Astrocyte (in vitro differentiated cells and primary cell): ENCODE data around the gene ENTPD5.

Source experiments
- EZH2 ChIP-seq: IDR thresholded peaks from 2 replicates; pipeline ENCODE4 v1.6.1; 2012; ENCODE audit warnings: mild to moderate bottlenecking, low read length, inconsistent platforms; ENCODE audit not compliant: insufficient read depth
- TF ChIP-seq, protein P1 (sequence below): IDR thresholded peaks from 2 replicates; pipeline ENCODE4 v1.5.1; 2011; ENCODE audit warnings: low read depth, mild to moderate bottlenecking, inconsistent platforms, low read length, moderate library complexity; ENCODE audit not compliant: insufficient read depth

DNA sequence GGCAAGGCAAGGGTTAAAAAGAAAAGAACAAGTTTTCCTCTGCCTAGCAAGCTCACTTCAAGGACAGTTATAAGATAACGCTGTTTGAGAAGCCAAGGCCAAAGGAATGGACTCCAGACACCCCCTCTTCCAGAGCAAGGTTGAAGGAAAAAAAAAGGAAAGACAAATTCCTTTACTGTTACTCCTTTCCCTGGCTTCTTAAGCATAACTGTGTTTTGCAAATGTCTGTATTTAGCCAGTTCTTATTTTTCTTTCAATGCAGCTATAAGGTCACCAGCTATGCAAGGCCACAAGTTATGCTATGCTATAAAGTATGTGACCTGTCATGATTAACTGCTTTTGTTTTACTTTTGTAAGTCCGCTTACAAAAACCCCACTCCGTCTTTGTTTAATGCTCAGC lies 105.8 kb downstream of the ENTPD5 start:
- TF ChIP-seq, protein P1, sequence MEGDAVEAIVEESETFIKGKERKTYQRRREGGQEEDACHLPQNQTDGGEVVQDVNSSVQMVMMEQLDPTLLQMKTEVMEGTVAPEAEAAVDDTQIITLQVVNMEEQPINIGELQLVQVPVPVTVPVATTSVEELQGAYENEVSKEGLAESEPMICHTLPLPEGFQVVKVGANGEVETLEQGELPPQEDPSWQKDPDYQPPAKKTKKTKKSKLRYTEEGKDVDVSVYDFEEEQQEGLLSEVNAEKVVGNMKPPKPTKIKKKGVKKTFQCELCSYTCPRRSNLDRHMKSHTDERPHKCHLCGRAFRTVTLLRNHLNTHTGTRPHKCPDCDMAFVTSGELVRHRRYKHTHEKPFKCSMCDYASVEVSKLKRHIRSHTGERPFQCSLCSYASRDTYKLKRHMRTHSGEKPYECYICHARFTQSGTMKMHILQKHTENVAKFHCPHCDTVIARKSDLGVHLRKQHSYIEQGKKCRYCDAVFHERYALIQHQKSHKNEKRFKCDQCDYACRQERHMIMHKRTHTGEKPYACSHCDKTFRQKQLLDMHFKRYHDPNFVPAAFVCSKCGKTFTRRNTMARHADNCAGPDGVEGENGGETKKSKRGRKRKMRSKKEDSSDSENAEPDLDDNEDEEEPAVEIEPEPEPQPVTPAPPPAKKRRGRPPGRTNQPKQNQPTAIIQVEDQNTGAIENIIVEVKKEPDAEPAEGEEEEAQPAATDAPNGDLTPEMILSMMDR: no peak
- TF ChIP-seq EZH2: no peak
